Measurements from ENCODE around the gene TBC1D2. TPM values are rescaled to one million over a fixed set of nuclear protein-coding genes. Genes with fewer than 3 reads are reported as not detected.

TBC1D2 gene
- total and polyA plus RNA-seq, 2 of the 13 experiments (the other 11 are each of a cell fraction or from before 2014, with no cell fraction given): 2.0 to 2.8 TPM

GRCh38 chr9:98175028-98175569 is 80.3 kb downstream of the TBC1D2 start (continued):
- TF ChIP-seq CENPX (CRISPR knock-in tag; IDR thresholded peaks at IDR 0.05) (no peak), FOXM1 (CRISPR knock-in tag; IDR thresholded peaks at IDR 0.05) (no peak), THAP9 (CRISPR knock-in tag; IDR thresholded peaks at IDR 0.05; ENCODE audit: borderline replicate concordance) (0 out of 2 replicates have a peak, but pooled peaks have one; percentile 11), MTA1 (CRISPR knock-in tag; IDR thresholded peaks at IDR 0.05; ENCODE audit: borderline replicate concordance) (no peak), ZMAT3 (CRISPR knock-in tag; conservative IDR thresholded peaks at IDR 0.05) (no peak), ZNF44 (CRISPR knock-in tag; IDR thresholded peaks at IDR 0.05) (no peak), HNF4A (CRISPR knock-in tag; IDR thresholded peaks at IDR 0.05) (peak; percentile 80), NR2F1 (CRISPR knock-in tag; IDR thresholded peaks at IDR 0.05) (peak; percentile 62 to 67; a peak in 3 of 4 replicates), ZNF703 (CRISPR knock-in tag; IDR thresholded peaks at IDR 0.05; ENCODE audit: borderline replicate concordance) (no peak), TP53 (CRISPR knock-in tag; conservative IDR thresholded peaks at IDR 0.05) (no peak), RFXAP (CRISPR knock-in tag; IDR thresholded peaks at IDR 0.05; ENCODE audit: borderline replicate concordance) (no peak; the same call in 1 of the 2 replicates), PATZ1 (CRISPR knock-in tag; IDR thresholded peaks at IDR 0.05) (peak; percentile 96), KDM5B (CRISPR knock-in tag; IDR thresholded peaks at IDR 0.05; ENCODE audit: borderline replicate concordance) (no peak), IKZF5 (CRISPR knock-in tag; IDR thresholded peaks at IDR 0.05) (no peak), SOX5 (CRISPR knock-in tag; IDR thresholded peaks at IDR 0.05; ENCODE audit: borderline replicate concordance) (peak; percentile 64; the same call in 1 of the 2 replicates), GLI4 (CRISPR knock-in tag; IDR thresholded peaks at IDR 0.05; ENCODE audit: borderline replicate concordance) (no peak), NFRKB (IDR thresholded peaks at IDR 0.05) (no peak), ARID5B (CRISPR knock-in tag; IDR thresholded peaks at IDR 0.05) (peak; percentile 75), TBX3 (IDR thresholded peaks at IDR 0.05; ENCODE audit: borderline replicate concordance) (no peak), ATAD3A (CRISPR knock-in tag; IDR thresholded peaks at IDR 0.05) (no peak)

Measured in HepG2 (cell line).